ENCODE results near the gene GPR137C. TPM values are rescaled to one million over a fixed set of nuclear protein-coding genes. Genes with fewer than 3 reads are reported as not detected.

Gene GPR137C
- total RNA-seq, 1 donor from 2014 or later, result 1.1 TPM

GRCh38 chr14:52609445-52610044, 56.9 kb downstream of the GPR137C start:
- no peaks in the 10 kb centered on the region for H3K27me3 ChIP-seq (ENCODE audit: insufficient read depth, low read length)
- no peak overlapping the region for H3K27ac Mint-ChIP-seq (ENCODE audit: unreplicated experiment)
- H3K4me1 ChIP-seq (ENCODE audit: insufficient read depth, low read length), result no peaks in the 10 kb centered on the region
- H3K9me3 ChIP-seq (ENCODE audit: insufficient read depth, low read depth, low read length), result no peaks in the 10 kb centered on the region
- H3K4me3 Mint-ChIP-seq (ENCODE audit: unreplicated experiment), result no peak overlapping the region
- no peaks in the 10 kb centered on the region for H3K36me3 Mint-ChIP-seq (ENCODE audit: low read depth, unreplicated experiment)
- no peaks in the 10 kb centered on the region for H3K9me3 Mint-ChIP-seq (ENCODE audit: unreplicated experiment)
- H3K4me1 Mint-ChIP-seq (ENCODE audit: low read depth, unreplicated experiment), result no peaks in the 10 kb centered on the region
- H4K20me1 ChIP-seq (ENCODE audit: insufficient read depth, low read length), result no peaks in the 10 kb centered on the region
- no peak overlapping the region for H3K4me2 ChIP-seq (ENCODE audit: low read length)
- no peak overlapping the region for H3K27ac ChIP-seq (ENCODE audit: low read depth, low read length)
- H3K9ac ChIP-seq (ENCODE audit: low read length), result no peak overlapping the region
- TF ChIP-seq, protein P1, sequence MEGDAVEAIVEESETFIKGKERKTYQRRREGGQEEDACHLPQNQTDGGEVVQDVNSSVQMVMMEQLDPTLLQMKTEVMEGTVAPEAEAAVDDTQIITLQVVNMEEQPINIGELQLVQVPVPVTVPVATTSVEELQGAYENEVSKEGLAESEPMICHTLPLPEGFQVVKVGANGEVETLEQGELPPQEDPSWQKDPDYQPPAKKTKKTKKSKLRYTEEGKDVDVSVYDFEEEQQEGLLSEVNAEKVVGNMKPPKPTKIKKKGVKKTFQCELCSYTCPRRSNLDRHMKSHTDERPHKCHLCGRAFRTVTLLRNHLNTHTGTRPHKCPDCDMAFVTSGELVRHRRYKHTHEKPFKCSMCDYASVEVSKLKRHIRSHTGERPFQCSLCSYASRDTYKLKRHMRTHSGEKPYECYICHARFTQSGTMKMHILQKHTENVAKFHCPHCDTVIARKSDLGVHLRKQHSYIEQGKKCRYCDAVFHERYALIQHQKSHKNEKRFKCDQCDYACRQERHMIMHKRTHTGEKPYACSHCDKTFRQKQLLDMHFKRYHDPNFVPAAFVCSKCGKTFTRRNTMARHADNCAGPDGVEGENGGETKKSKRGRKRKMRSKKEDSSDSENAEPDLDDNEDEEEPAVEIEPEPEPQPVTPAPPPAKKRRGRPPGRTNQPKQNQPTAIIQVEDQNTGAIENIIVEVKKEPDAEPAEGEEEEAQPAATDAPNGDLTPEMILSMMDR (IDR thresholded peaks at IDR 0.05; ENCODE audit: insufficient read depth, low read depth, low read length), result no peak
- TF ChIP-seq EZH2 (IDR thresholded peaks at IDR 0.05; ENCODE audit: insufficient read depth, low read length), result no peak
- H3K4me3 ChIP-seq (ENCODE audit: insufficient read depth, low read depth, low read length), result no peak overlapping the region
- no peak for FAIRE-seq
- no peaks in the 10 kb centered on the region for H3K27me3 Mint-ChIP-seq (ENCODE audit: low read depth, unreplicated experiment)
- no peaks in the 10 kb centered on the region for H3K36me3 ChIP-seq (ENCODE audit: insufficient read depth, low read length)
- H3K79me2 ChIP-seq (ENCODE audit: insufficient read depth, low read length), result no peaks in the 10 kb centered on the region
- no peak for DNase-seq (ENCODE audit: low read depth)
- no peak overlapping the region for H2AFZ ChIP-seq (ENCODE audit: low read depth, low read length)

- H3K4me3 ChIP-seq (ENCODE audit: insufficient read depth, low read depth, low read length), result no peak overlapping the region
- no peak overlapping the region for H3K9ac ChIP-seq (ENCODE audit: low read length)
- no peaks in the 10 kb centered on the region for H3K4me1 ChIP-seq (ENCODE audit: insufficient read depth, low read length)
- no peaks in the 10 kb centered on the region for H3K36me3 ChIP-seq (ENCODE audit: insufficient read depth, low read length)
- no peak overlapping the region for H3K4me2 ChIP-seq (ENCODE audit: low read length)
- FAIRE-seq (no peak), DNase-seq (ENCODE audit: low read depth) (no peak)
- no peak for TF ChIP-seq EZH2 (IDR thresholded peaks at IDR 0.05; ENCODE audit: insufficient read depth, low read length)
- H3K27ac ChIP-seq (ENCODE audit: low read depth, low read length), result no peak overlapping the region
- Mint-ChIP-seq H3K4me3 (ENCODE audit: unreplicated experiment) (no peak overlapping the region), H3K27ac (ENCODE audit: unreplicated experiment) (no peak overlapping the region), H3K27me3 (ENCODE audit: low read depth, unreplicated experiment) (no peaks in the 10 kb centered on the region), H3K9me3 (ENCODE audit: unreplicated experiment) (no peaks in the 10 kb centered on the region), H3K4me1 (ENCODE audit: low read depth, unreplicated experiment) (no peaks in the 10 kb centered on the region), H3K36me3 (ENCODE audit: low read depth, unreplicated experiment) (no peaks in the 10 kb centered on the region)
- no peaks in the 10 kb centered on the region for H3K9me3 ChIP-seq (ENCODE audit: insufficient read depth, low read depth, low read length)
- no peaks in the 10 kb centered on the region for H3K79me2 ChIP-seq (ENCODE audit: insufficient read depth, low read length)
- H4K20me1 ChIP-seq (ENCODE audit: insufficient read depth, low read length), result no peaks in the 10 kb centered on the region
- H3K27me3 ChIP-seq (ENCODE audit: insufficient read depth, low read length), result no peaks in the 10 kb centered on the region
- no peak overlapping the region for H2AFZ ChIP-seq (ENCODE audit: low read depth, low read length)
Measured at GRCh38 chr14:52610187-52610586, 57.6 kb downstream of the GPR137C start.

DNA sequence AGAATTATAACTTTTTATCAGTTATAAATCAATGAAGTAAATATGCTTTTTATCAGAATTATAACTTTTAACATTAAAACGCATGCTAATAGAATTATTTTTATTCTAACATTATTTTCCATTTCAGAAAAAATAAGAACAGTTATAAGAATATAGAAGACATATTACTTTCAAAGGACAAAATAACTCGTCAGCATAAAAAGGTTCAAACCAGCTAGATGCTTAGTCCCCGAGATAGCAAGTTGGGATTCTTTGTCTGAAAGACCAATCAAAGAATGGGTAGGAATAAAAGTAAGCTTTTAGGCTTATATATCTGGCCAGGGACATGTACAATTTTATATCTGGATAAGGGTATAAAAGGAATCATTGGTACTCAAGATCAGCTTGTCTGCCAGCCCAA, 66.0 kb downstream of the GPR137C start:
- Mint-ChIP-seq H3K27me3 (ENCODE audit: low read depth, unreplicated experiment) (no peaks in the 10 kb centered on the region), H3K9me3 (ENCODE audit: unreplicated experiment) (no peaks in the 10 kb centered on the region), H3K4me1 (ENCODE audit: low read depth, unreplicated experiment) (no peaks in the 10 kb centered on the region), H3K36me3 (ENCODE audit: low read depth, unreplicated experiment) (no peaks in the 10 kb centered on the region), H3K27ac (ENCODE audit: unreplicated experiment) (no peak overlapping the region), H3K4me3 (ENCODE audit: unreplicated experiment) (no peak overlapping the region)
- no peak overlapping the region for H3K4me2 ChIP-seq (ENCODE audit: low read length)
- no peak overlapping the region for H3K27ac ChIP-seq (ENCODE audit: low read depth, low read length)
- H3K9me3 ChIP-seq (ENCODE audit: insufficient read depth, low read depth, low read length), result no peaks in the 10 kb centered on the region
- no peaks in the 10 kb centered on the region for H3K36me3 ChIP-seq (ENCODE audit: insufficient read depth, low read length)
- H3K79me2 ChIP-seq (ENCODE audit: insufficient read depth, low read length), result no peaks in the 10 kb centered on the region
- no peak overlapping the region for H2AFZ ChIP-seq (ENCODE audit: low read depth, low read length)
- no peak overlapping the region for H3K9ac ChIP-seq (ENCODE audit: low read length)
- no peak for FAIRE-seq
- TF ChIP-seq, protein P1 (IDR thresholded peaks at IDR 0.05; ENCODE audit: insufficient read depth, low read depth, low read length), result no peak
- TF ChIP-seq EZH2 (IDR thresholded peaks at IDR 0.05; ENCODE audit: insufficient read depth, low read length), result no peak
- DNase-seq (ENCODE audit: low read depth), result no peak
- no peaks in the 10 kb centered on the region for H4K20me1 ChIP-seq (ENCODE audit: insufficient read depth, low read length)
- H3K4me3 ChIP-seq (ENCODE audit: insufficient read depth, low read depth, low read length), result no peak overlapping the region
- H3K4me1 ChIP-seq (ENCODE audit: insufficient read depth, low read length), result no peaks in the 10 kb centered on the region
- H3K27me3 ChIP-seq (ENCODE audit: insufficient read depth, low read length), result no peaks in the 10 kb centered on the region

All from astrocyte (in vitro differentiated cells and primary cell).